Measurements from ENCODE around the gene RAB20.
"Not testable (repeated sequence)": the region's sequence is repeated elsewhere in the genome, so short reads cannot be mapped to it uniquely, and the experiment has no call there.

The RAB20 gene

GRCh38 chr13:110539894-110540293 lies 21.6 kb downstream of the RAB20 start:
- TF ChIP-seq CTCF (conservative IDR thresholded peaks at IDR 0.05; ENCODE audit: low read depth, low read length), result no peak
- H3K4me3 ChIP-seq (ENCODE audit: low read depth, low read length), result no peak overlapping the region
- DNase-seq (ENCODE audit: low read depth), result no peak

- TF ChIP-seq CTCF (conservative IDR thresholded peaks at IDR 0.05; ENCODE audit: low read depth, low read length), result no peak
- no peak overlapping the region for H3K4me3 ChIP-seq (ENCODE audit: low read depth, low read length)
- no peak for DNase-seq (ENCODE audit: low read depth)
These were observed 22.9 kb downstream of the RAB20 start for GRCh38 chr13:110538632-110539031.

- TF ChIP-seq CTCF (conservative IDR thresholded peaks at IDR 0.05; ENCODE audit: low read depth, low read length), result no peak
- DNase-seq (ENCODE audit: low read depth), result no peak
- H3K4me3 ChIP-seq (ENCODE audit: low read depth, low read length), result no peak overlapping the region
These were observed 25.4 kb downstream of the RAB20 start for GRCh38 chr13:110536006-110536693.

GRCh38 chr13:110535526-110535925 lies 26.0 kb downstream of the RAB20 start:
- DNase-seq (ENCODE audit: low read depth), result no peak
- no peak overlapping the region for H3K4me3 ChIP-seq (ENCODE audit: low read depth, low read length)
- TF ChIP-seq CTCF (conservative IDR thresholded peaks at IDR 0.05; ENCODE audit: low read depth, low read length), result no peak

GRCh38 chr13:110533771-110534670 lies 27.5 kb downstream of the RAB20 start:
- H3K4me3 ChIP-seq (ENCODE audit: low read depth, low read length), result no peak overlapping the region
- no peak for DNase-seq (ENCODE audit: low read depth)
- TF ChIP-seq CTCF (conservative IDR thresholded peaks at IDR 0.05; ENCODE audit: low read depth, low read length), result no peak

GRCh38 chr13:110532258-110532657 lies 29.3 kb downstream of the RAB20 start:
- H3K4me3 ChIP-seq (ENCODE audit: low read depth, low read length); DNase-seq (ENCODE audit: low read depth): not testable (repeated sequence)

- TF ChIP-seq CTCF (conservative IDR thresholded peaks at IDR 0.05; ENCODE audit: low read depth, low read length), result no peak
- DNase-seq (ENCODE audit: low read depth), result no peak
- H3K4me3 ChIP-seq (ENCODE audit: low read depth, low read length), result no peak overlapping the region
These were observed 29.8 kb downstream of the RAB20 start for GRCh38 chr13:110531671-110532083.

All from choroid plexus epithelial cell (primary cell).